HL-60 (cell line): ENCODE data around the gene FOXD2.

Experiments used
- DNase-seq, 2 experiments: peaks; one replicate each; pipeline ENCODE4 v3.0.0-alpha.2; 2010 to 2020; ENCODE audit warnings: low read depth in 1 of 2, low spot score in 1 of 2
- H3K27ac ChIP-seq: fragments of 250-450 bp; sonication (Bioruptor Pico); replicated peaks from 2 replicates; pipeline ENCODE4 v1.5.1; 2020; ENCODE audit warnings: mild to moderate bottlenecking, moderate library complexity
- H3K27me3 ChIP-seq: fragments of 250-450 bp; sonication (Bioruptor Pico); 2 replicates; pipeline ENCODE4 v1.5.1; 2021; ENCODE audit warnings: mild to moderate bottlenecking, moderate library complexity; ENCODE audit not compliant: insufficient read depth, poor library complexity, severe bottlenecking
- H3K4me3 ChIP-seq: replicated peaks from 2 replicates; pipeline ENCODE4 v1.5.1; 2011; ENCODE audit warnings: mild to moderate bottlenecking, control low read depth, low read length; ENCODE audit not compliant: insufficient read depth
- CTCF ChIP-seq: IDR thresholded peaks from one replicate; pipeline ENCODE4 v1.5.1; 2011; ENCODE audit warnings: low read length, control low read depth, inconsistent platforms; ENCODE audit not compliant: insufficient read depth
- GABPA ChIP-seq: IDR thresholded peaks from 2 replicates; pipeline ENCODE4 v1.6.1; 2012; ENCODE audit warnings: low read depth
- POLR2AphosphoS5 ChIP-seq: IDR thresholded peaks from 2 replicates; pipeline ENCODE4 v1.6.1; 2012; ENCODE audit warnings: low read depth
- REST ChIP-seq: IDR thresholded peaks from 2 replicates; pipeline ENCODE4 v1.6.1; 2012; ENCODE audit warnings: low read depth; ENCODE audit not compliant: insufficient replicate concordance
- SPI1 ChIP-seq: IDR thresholded peaks from 2 replicates; pipeline ENCODE4 v1.6.1; 2012; ENCODE audit warnings: low read depth, mild to moderate bottlenecking, borderline replicate concordance

Gene FOXD2

GRCh38 chr1:47432071-47433036 is 5.5 kb upstream of the FOXD2 start:
- H3K27ac ChIP-seq = no peak overlapping the region
- peak; percentile 49 to 66 for DNase-seq
- peaks cover 18% of the 10 kb centered on the region for H3K27me3 ChIP-seq
- H3K4me3 ChIP-seq = no peak overlapping the region
- no peak for TF ChIP-seq POLR2AphosphoS5
- TF ChIP-seq GABPA = no peak
- TF ChIP-seq SPI1 = peak; percentile 91
- TF ChIP-seq REST = no peak
- TF ChIP-seq CTCF = peak; percentile 66

GRCh38 chr1:47433037-47433421 is 4.8 kb upstream of the FOXD2 start:
- Histone ChIP-seq H3K4me3 (no peak overlapping the region), H3K27ac (no peak overlapping the region), H3K27me3 (peaks cover 18% of the 10 kb centered on the region)
- no peak for DNase-seq
- TF ChIP-seq POLR2AphosphoS5 (no peak), GABPA (no peak), REST (no peak), CTCF (no peak), SPI1 (no peak)

- no peak overlapping the region for H3K4me3 ChIP-seq
- DNase-seq = no peak
- no peak for TF ChIP-seq GABPA
- no peak for TF ChIP-seq CTCF
- TF ChIP-seq REST = no peak
- TF ChIP-seq SPI1 = no peak
- TF ChIP-seq POLR2AphosphoS5 = no peak
- no peak overlapping the region for H3K27ac ChIP-seq
- H3K27me3 ChIP-seq = peaks cover 20% of the 10 kb centered on the region
Observed at GRCh38 chr1:47433477-47434050, 4.3 kb upstream of the FOXD2 start.
